ENCODE results near the gene ZNF692.

ZNF692 gene

DNA sequence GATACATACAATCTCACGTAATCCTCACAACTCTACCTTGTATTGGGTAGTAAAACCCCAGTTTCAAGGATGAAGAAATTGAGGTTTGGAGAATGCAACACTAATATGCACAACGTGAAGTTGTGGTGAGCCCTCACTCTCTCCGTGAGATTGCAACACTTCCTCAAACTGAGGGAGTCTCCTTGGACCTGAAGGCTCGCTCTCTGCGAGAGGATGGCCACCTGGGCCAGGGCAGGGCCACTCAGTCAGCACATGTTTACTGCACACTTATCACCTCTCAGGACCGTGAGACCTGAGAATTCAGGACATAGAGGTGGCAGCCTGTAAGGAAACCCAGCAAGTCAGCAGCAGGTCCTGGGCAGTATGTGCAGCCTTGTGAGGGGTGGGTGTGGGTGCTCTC is 41.8 kb downstream of the ZNF692 start:
- no peak overlapping the region for H3K9ac ChIP-seq (ENCODE audit: low read length)
- peaks cover 21% of the 10 kb centered on the region for H3K79me2 ChIP-seq (ENCODE audit: insufficient read depth, low read length)
- no peak overlapping the region for H3K4me2 ChIP-seq (ENCODE audit: low read depth, low read length, poor library complexity, severe bottlenecking)
- H2AFZ ChIP-seq (ENCODE audit: low read depth, low read length, severe bottlenecking): no peak overlapping the region
- H3K9me3 ChIP-seq (ENCODE audit: insufficient read depth, low read length): no peaks in the 10 kb centered on the region
- no peaks in the 10 kb centered on the region for H3F3A ChIP-seq (ENCODE audit: insufficient read depth)
- H3K27me3 ChIP-seq (ENCODE audit: low read length): no peaks in the 10 kb centered on the region
- H3K9me2 ChIP-seq (replicated peaks; ENCODE audit: insufficient read depth, low read length): no peaks in the 10 kb centered on the region
- no peak overlapping the region for H3K4me3 ChIP-seq (ENCODE audit: insufficient read depth, low read length, poor library complexity, severe bottlenecking)
- TF ChIP-seq, protein P1, sequence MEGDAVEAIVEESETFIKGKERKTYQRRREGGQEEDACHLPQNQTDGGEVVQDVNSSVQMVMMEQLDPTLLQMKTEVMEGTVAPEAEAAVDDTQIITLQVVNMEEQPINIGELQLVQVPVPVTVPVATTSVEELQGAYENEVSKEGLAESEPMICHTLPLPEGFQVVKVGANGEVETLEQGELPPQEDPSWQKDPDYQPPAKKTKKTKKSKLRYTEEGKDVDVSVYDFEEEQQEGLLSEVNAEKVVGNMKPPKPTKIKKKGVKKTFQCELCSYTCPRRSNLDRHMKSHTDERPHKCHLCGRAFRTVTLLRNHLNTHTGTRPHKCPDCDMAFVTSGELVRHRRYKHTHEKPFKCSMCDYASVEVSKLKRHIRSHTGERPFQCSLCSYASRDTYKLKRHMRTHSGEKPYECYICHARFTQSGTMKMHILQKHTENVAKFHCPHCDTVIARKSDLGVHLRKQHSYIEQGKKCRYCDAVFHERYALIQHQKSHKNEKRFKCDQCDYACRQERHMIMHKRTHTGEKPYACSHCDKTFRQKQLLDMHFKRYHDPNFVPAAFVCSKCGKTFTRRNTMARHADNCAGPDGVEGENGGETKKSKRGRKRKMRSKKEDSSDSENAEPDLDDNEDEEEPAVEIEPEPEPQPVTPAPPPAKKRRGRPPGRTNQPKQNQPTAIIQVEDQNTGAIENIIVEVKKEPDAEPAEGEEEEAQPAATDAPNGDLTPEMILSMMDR (IDR thresholded peaks at IDR 0.05; ENCODE audit: insufficient read depth, low read length, poor library complexity, severe bottlenecking): no peak
- TF ChIP-seq EZH2phosphoT487 (conservative IDR thresholded peaks at IDR 0.05; ENCODE audit: low read length): no peak
- no peaks in the 10 kb centered on the region for H3K36me3 ChIP-seq (ENCODE audit: low read length)
- no peaks in the 10 kb centered on the region for H4K20me1 ChIP-seq (ENCODE audit: low read depth, low read length)
- H3K27ac ChIP-seq (ENCODE audit: low read depth, low read length): no peak overlapping the region

DNA sequence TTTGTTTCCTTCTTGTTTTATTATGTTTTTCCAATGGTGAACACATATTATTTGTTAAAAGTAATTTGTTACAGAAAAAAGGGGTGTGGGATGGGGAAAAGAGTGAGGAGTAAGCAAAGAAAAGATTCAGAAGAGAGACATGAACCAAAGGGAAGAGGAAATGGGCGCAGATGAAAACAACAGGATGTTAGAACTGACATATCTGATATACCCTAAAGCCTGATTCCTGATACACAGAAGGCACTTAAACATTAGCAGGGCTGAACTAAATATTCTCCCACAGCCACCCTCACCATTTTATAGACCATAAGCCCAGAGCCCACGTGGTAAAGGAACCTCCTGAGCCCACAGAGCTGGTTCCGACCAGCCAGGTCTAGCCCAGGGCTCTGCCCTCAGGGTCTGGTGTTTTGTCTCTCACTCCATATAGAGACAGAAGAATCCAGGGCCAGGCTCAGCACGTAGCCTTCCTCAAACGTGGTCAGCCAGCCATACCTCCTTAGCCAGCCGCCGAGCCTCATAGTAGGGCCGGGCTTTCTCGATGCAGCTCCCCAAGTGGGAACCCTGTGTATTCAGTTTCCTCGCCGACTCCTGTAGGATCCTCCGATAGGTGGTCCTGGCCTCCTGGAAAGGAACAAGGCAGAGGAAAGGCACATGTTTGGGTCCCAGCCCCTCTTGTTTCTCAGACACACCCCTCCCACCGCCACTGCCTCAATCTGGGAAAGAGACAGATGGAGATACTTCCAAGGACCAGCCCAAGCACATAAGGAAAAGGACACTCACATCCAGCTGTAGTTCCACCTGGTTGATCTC is 42.6 kb downstream of the ZNF692 start:
- H3K9me3 ChIP-seq (ENCODE audit: insufficient read depth, low read length): no peaks in the 10 kb centered on the region
- H3K27ac ChIP-seq (ENCODE audit: low read depth, low read length): no peak overlapping the region
- no peaks in the 10 kb centered on the region for H3K27me3 ChIP-seq (ENCODE audit: low read length)
- no peak overlapping the region for H2AFZ ChIP-seq (ENCODE audit: low read depth, low read length, severe bottlenecking)
- no peak overlapping the region for H3K9ac ChIP-seq (ENCODE audit: low read length)
- TF ChIP-seq, protein P1 (IDR thresholded peaks at IDR 0.05; ENCODE audit: insufficient read depth, low read length, poor library complexity, severe bottlenecking): no peak
- no peak for TF ChIP-seq EZH2phosphoT487 (conservative IDR thresholded peaks at IDR 0.05; ENCODE audit: low read length)
- no peak overlapping the region for H3K4me2 ChIP-seq (ENCODE audit: low read depth, low read length, poor library complexity, severe bottlenecking)
- no peaks in the 10 kb centered on the region for H3F3A ChIP-seq (ENCODE audit: insufficient read depth)
- H3K4me3 ChIP-seq (ENCODE audit: insufficient read depth, low read length, poor library complexity, severe bottlenecking): no peak overlapping the region
- no peaks in the 10 kb centered on the region for H3K9me2 ChIP-seq (replicated peaks; ENCODE audit: insufficient read depth, low read length)
- no peaks in the 10 kb centered on the region for H4K20me1 ChIP-seq (ENCODE audit: low read depth, low read length)
- H3K36me3 ChIP-seq (ENCODE audit: low read length): no peaks in the 10 kb centered on the region
- H3K79me2 ChIP-seq (ENCODE audit: insufficient read depth, low read length): peaks cover 13% of the 10 kb centered on the region; the same call in 1 of the 2 replicates

DNA sequence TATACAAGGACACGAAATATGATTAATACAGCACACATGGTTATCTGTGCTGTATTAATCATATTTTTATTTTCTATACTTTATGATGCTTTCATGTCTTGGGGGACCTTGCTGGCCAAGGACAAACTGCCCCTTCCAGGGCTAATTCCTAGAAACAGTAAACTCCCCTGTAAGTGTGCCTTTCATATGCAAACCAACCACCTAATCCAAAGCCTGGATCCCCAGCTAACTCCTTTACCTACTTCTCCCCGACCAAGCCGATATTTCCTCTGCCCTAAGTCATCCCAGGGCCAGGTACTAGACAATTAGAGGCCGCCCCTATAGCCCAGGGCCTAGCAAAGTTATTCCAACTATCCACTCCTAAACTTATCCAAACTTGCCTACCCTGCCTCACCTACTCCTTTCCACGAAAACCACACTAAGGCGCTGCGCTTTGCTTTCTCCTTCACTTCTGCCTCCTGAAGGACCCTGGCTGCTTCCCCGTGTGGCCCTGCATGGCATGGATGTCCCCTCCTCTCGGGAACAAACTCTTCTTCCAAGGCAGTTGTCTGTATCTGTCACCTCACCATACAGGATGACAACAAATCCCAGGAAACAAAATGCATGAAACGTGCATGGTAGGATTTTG is 43.4 kb downstream of the ZNF692 start:
- Histone ChIP-seq H3K9ac (ENCODE audit: low read length) (no peak overlapping the region), H4K20me1 (ENCODE audit: low read depth, low read length) (no peaks in the 10 kb centered on the region), H3K27me3 (ENCODE audit: low read length) (no peaks in the 10 kb centered on the region), H3K4me2 (ENCODE audit: low read depth, low read length, poor library complexity, severe bottlenecking) (no peak overlapping the region), H3K36me3 (ENCODE audit: low read length) (no peaks in the 10 kb centered on the region), H3K4me3 (ENCODE audit: insufficient read depth, low read length, poor library complexity, severe bottlenecking) (no peak overlapping the region), H2AFZ (ENCODE audit: low read depth, low read length, severe bottlenecking) (no peak overlapping the region), H3K9me2 (replicated peaks; ENCODE audit: insufficient read depth, low read length) (no peaks in the 10 kb centered on the region), H3K79me2 (ENCODE audit: insufficient read depth, low read length) (peaks cover 7% of the 10 kb centered on the region; the same call in 1 of the 2 replicates), H3K27ac (ENCODE audit: low read depth, low read length) (no peak overlapping the region), H3F3A (ENCODE audit: insufficient read depth) (no peaks in the 10 kb centered on the region), H3K9me3 (ENCODE audit: insufficient read depth, low read length) (no peaks in the 10 kb centered on the region)
- TF ChIP-seq, protein P1 (IDR thresholded peaks at IDR 0.05; ENCODE audit: insufficient read depth, low read length, poor library complexity, severe bottlenecking): no peak
- no peak for TF ChIP-seq EZH2phosphoT487 (conservative IDR thresholded peaks at IDR 0.05; ENCODE audit: low read length)

Data from SU-DHL-6 (cell line).